ENCODE data around the gene MYL12A.

Gene MYL12A

GRCh38 chr18:3233433-3234168, 14.0 kb upstream of the MYL12A start:
- WGBS, 2 donors (ENCODE audit: extremely low coverage in 2 of 2, insufficient read length in 2 of 2, insufficient replicate concordance in 1 of 2), result no CpG with 5 or more reads among the region's 4 CpGs
- Histone ChIP-seq H2AFZ (ENCODE audit: low read length) (no peak overlapping the region), H3K4me1 (ENCODE audit: control insufficient read depth in 2 of 2, insufficient read depth in 1 of 2, low read depth in 1 of 2, low read length in 2 of 2) (no peaks in the 10 kb centered on the region), H2BK15ac (ENCODE audit: low read length) (no peak overlapping the region), H3K4me3 (ENCODE audit: low read length in 2 of 2) (no peak overlapping the region), H2BK120ac (ENCODE audit: low read depth, low read length) (no peak overlapping the region), H3K9ac (ENCODE audit: low read depth, low read length, poor library complexity) (no peak overlapping the region), H2BK5ac (ENCODE audit: low read length) (no peak overlapping the region), H3K27me3 (ENCODE audit: control insufficient read depth in 3 of 3, insufficient read depth in 3 of 3, low read depth in 1 of 3, low read length in 3 of 3) (no peaks in the 10 kb centered on the region), H3K36me3 (replicated peaks in 1 of 2; ENCODE audit: control insufficient read depth in 2 of 2, insufficient read depth in 2 of 2, low read length in 2 of 2) (no peaks in the 10 kb centered on the region), H2BK12ac (ENCODE audit: low read length) (no peak overlapping the region), H3K14ac (ENCODE audit: low read length) (no peak overlapping the region), H2AK5ac (ENCODE audit: low read depth, low read length) (no peak overlapping the region), H3K18ac (ENCODE audit: low read length) (no peak overlapping the region), H4K91ac (ENCODE audit: low read depth, low read length, poor library complexity) (no peak overlapping the region), H3K4ac (ENCODE audit: low read length) (no peak overlapping the region), H3K23ac (ENCODE audit: low read depth, low read length, poor library complexity) (no peak overlapping the region), H3K27ac (replicated peaks; ENCODE audit: low read length) (no peak overlapping the region), H3K4me2 (ENCODE audit: insufficient read depth, low read length, poor library complexity, severe bottlenecking) (no peak overlapping the region), H4K8ac (ENCODE audit: low read depth, low read length) (no peak overlapping the region), H3K79me1 (ENCODE audit: low read depth, low read length) (no peaks in the 10 kb centered on the region), H3K9me3 (replicated peaks in 1 of 2; ENCODE audit: control insufficient read depth in 2 of 2, insufficient read depth in 1 of 2, low read depth in 1 of 2, low read length in 2 of 2) (peaks cover 2% of the 10 kb centered on the region in 2 donors)
- no peak for DNase-seq (ENCODE audit: low spot score)

- Histone ChIP-seq H2BK15ac (ENCODE audit: low read length) (no peak overlapping the region), H3K4ac (ENCODE audit: low read length) (no peak overlapping the region), H2AK5ac (ENCODE audit: low read depth, low read length) (no peak overlapping the region), H4K8ac (ENCODE audit: low read depth, low read length) (no peak overlapping the region), H3K79me1 (ENCODE audit: low read depth, low read length) (no peaks in the 10 kb centered on the region), H3K9ac (ENCODE audit: low read depth, low read length, poor library complexity) (no peak overlapping the region), H4K91ac (ENCODE audit: low read depth, low read length, poor library complexity) (no peak overlapping the region), H3K23ac (ENCODE audit: low read depth, low read length, poor library complexity) (no peak overlapping the region), H2BK12ac (ENCODE audit: low read length) (no peak overlapping the region), H2BK120ac (ENCODE audit: low read depth, low read length) (no peak overlapping the region), H3K9me3 (replicated peaks in 1 of 2; ENCODE audit: control insufficient read depth in 2 of 2, insufficient read depth in 1 of 2, low read depth in 1 of 2, low read length in 2 of 2) (peaks cover 2 to 5% of the 10 kb centered on the region in 2 donors), H3K36me3 (replicated peaks in 1 of 2; ENCODE audit: control insufficient read depth in 2 of 2, insufficient read depth in 2 of 2, low read length in 2 of 2) (no peaks in the 10 kb centered on the region), H3K27me3 (ENCODE audit: control insufficient read depth in 3 of 3, insufficient read depth in 3 of 3, low read depth in 1 of 3, low read length in 3 of 3) (no peaks in the 10 kb centered on the region), H3K4me3 (ENCODE audit: low read length in 2 of 2) (no peak overlapping the region), H3K14ac (ENCODE audit: low read length) (no peak overlapping the region), H3K4me2 (ENCODE audit: insufficient read depth, low read length, poor library complexity, severe bottlenecking) (no peak overlapping the region), H3K4me1 (ENCODE audit: control insufficient read depth in 2 of 2, insufficient read depth in 1 of 2, low read depth in 1 of 2, low read length in 2 of 2) (no peaks in the 10 kb centered on the region), H3K27ac (replicated peaks; ENCODE audit: low read length) (no peak overlapping the region), H2BK5ac (ENCODE audit: low read length) (no peak overlapping the region), H2AFZ (ENCODE audit: low read length) (no peak overlapping the region), H3K18ac (ENCODE audit: low read length) (no peak overlapping the region)
- DNase-seq (ENCODE audit: low spot score), result no peak
- no CpG with 5 or more reads among the region's 5 CpGs for WGBS, 2 donors (ENCODE audit: extremely low coverage in 2 of 2, insufficient read length in 2 of 2, insufficient replicate concordance in 1 of 2)
Observed at GRCh38 chr18:3234457-3234856, 13.1 kb upstream of the MYL12A start.

- Histone ChIP-seq H3K4me1 (ENCODE audit: control insufficient read depth in 2 of 2, insufficient read depth in 1 of 2, low read depth in 1 of 2, low read length in 2 of 2) (no peaks in the 10 kb centered on the region), H3K4me2 (ENCODE audit: insufficient read depth, low read length, poor library complexity, severe bottlenecking) (no peak overlapping the region), H4K8ac (ENCODE audit: low read depth, low read length) (no peak overlapping the region), H3K14ac (ENCODE audit: low read length) (no peak overlapping the region), H2BK15ac (ENCODE audit: low read length) (no peak overlapping the region), H3K4ac (ENCODE audit: low read length) (no peak overlapping the region), H3K9ac (ENCODE audit: low read depth, low read length, poor library complexity) (no peak overlapping the region), H2BK12ac (ENCODE audit: low read length) (no peak overlapping the region), H3K4me3 (ENCODE audit: low read length in 2 of 2) (no peak overlapping the region), H2AFZ (ENCODE audit: low read length) (no peak overlapping the region), H3K23ac (ENCODE audit: low read depth, low read length, poor library complexity) (no peak overlapping the region), H3K27me3 (ENCODE audit: control insufficient read depth in 3 of 3, insufficient read depth in 3 of 3, low read depth in 1 of 3, low read length in 3 of 3) (no peaks in the 10 kb centered on the region), H3K27ac (replicated peaks; ENCODE audit: low read length) (no peak overlapping the region), H3K36me3 (replicated peaks in 1 of 2; ENCODE audit: control insufficient read depth in 2 of 2, insufficient read depth in 2 of 2, low read length in 2 of 2) (no peaks in the 10 kb centered on the region), H2BK5ac (ENCODE audit: low read length) (no peak overlapping the region), H3K79me1 (ENCODE audit: low read depth, low read length) (no peaks in the 10 kb centered on the region), H2AK5ac (ENCODE audit: low read depth, low read length) (no peak overlapping the region), H3K9me3 (replicated peaks in 1 of 2; ENCODE audit: control insufficient read depth in 2 of 2, insufficient read depth in 1 of 2, low read depth in 1 of 2, low read length in 2 of 2) (peaks cover 2 to 5% of the 10 kb centered on the region in 2 donors), H4K91ac (ENCODE audit: low read depth, low read length, poor library complexity) (no peak overlapping the region), H2BK120ac (ENCODE audit: low read depth, low read length) (no peak overlapping the region), H3K18ac (ENCODE audit: low read length) (no peak overlapping the region)
- no peak for DNase-seq (ENCODE audit: low spot score)
- no CpG with 5 or more reads among the region's 2 CpGs for WGBS, 2 donors (ENCODE audit: extremely low coverage in 2 of 2, insufficient read length in 2 of 2, insufficient replicate concordance in 1 of 2)
Observed at GRCh38 chr18:3235846-3236245, 11.8 kb upstream of the MYL12A start.

GRCh38 chr18:3236470-3236869, 11.1 kb upstream of the MYL12A start:
- Histone ChIP-seq H3K9me3 (replicated peaks in 1 of 2; ENCODE audit: control insufficient read depth in 2 of 2, insufficient read depth in 1 of 2, low read depth in 1 of 2, low read length in 2 of 2) (peaks cover 2 to 9% of the 10 kb centered on the region in 2 donors), H2BK15ac (ENCODE audit: low read length) (no peak overlapping the region), H2AK5ac (ENCODE audit: low read depth, low read length) (no peak overlapping the region), H3K14ac (ENCODE audit: low read length) (no peak overlapping the region), H3K79me1 (ENCODE audit: low read depth, low read length) (no peaks in the 10 kb centered on the region), H2AFZ (ENCODE audit: low read length) (no peak overlapping the region), H3K27ac (replicated peaks; ENCODE audit: low read length) (no peak overlapping the region), H3K23ac (ENCODE audit: low read depth, low read length, poor library complexity) (no peak overlapping the region), H3K27me3 (ENCODE audit: control insufficient read depth in 3 of 3, insufficient read depth in 3 of 3, low read depth in 1 of 3, low read length in 3 of 3) (no peaks in the 10 kb centered on the region), H3K9ac (ENCODE audit: low read depth, low read length, poor library complexity) (no peak overlapping the region), H2BK5ac (ENCODE audit: low read length) (no peak overlapping the region), H3K4ac (ENCODE audit: low read length) (no peak overlapping the region), H3K36me3 (replicated peaks in 1 of 2; ENCODE audit: control insufficient read depth in 2 of 2, insufficient read depth in 2 of 2, low read length in 2 of 2) (no peaks in the 10 kb centered on the region), H3K4me2 (ENCODE audit: insufficient read depth, low read length, poor library complexity, severe bottlenecking) (no peak overlapping the region), H3K4me1 (ENCODE audit: control insufficient read depth in 2 of 2, insufficient read depth in 1 of 2, low read depth in 1 of 2, low read length in 2 of 2) (no peaks in the 10 kb centered on the region), H2BK120ac (ENCODE audit: low read depth, low read length) (no peak overlapping the region), H2BK12ac (ENCODE audit: low read length) (no peak overlapping the region), H3K18ac (ENCODE audit: low read length) (no peak overlapping the region), H3K4me3 (ENCODE audit: low read length in 2 of 2) (no peak overlapping the region), H4K8ac (ENCODE audit: low read depth, low read length) (no peak overlapping the region), H4K91ac (ENCODE audit: low read depth, low read length, poor library complexity) (no peak overlapping the region)
- no peak for DNase-seq (ENCODE audit: low spot score)
- no CpG with 5 or more reads among the region's 4 CpGs for WGBS, 2 donors (ENCODE audit: extremely low coverage in 2 of 2, insufficient read length in 2 of 2, insufficient replicate concordance in 1 of 2)

Data from neuronal stem cell (in vitro differentiated cells).